Measurements from ENCODE around the gene HDC.

The HDC gene

DNA sequence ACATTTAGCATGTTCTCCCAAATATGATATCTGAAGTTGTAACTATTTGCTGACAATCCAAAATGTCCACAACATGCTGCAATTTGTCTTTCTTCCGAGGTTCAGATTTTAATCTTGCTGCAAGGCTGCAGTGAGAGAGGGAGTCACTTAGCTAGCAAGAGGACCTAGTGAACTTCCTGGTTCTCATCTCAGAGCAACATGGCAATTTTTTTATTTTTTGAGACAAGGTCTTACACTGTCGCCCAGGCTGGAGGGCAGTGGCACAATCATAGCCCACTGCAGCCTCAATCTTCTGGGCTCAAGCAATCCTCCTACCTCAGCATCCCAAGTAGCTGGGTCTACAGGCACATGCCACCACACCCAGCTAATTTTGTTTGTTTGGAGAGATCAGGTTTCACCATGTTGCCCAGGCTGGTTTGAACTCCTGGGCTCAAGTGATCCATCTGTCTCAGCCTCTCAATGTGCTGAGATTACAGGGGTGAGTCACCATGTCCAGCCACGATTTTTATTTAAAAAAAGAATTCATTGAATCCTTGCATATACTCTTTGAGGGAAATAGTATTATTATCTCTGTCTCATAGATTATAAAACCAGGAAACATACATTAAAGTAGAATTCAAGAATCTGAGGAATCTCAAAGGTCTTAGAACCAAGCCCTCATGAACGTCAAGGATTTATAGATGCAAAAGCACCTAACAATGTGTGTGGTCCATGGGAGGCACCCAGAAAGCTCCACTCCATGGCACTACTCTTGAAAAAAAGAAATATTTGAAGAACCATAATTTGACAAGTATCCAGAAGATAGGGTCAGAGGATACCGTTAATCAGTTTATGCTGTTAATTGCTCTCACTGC, 9.1 kb downstream of the HDC start:
- no peak for DNase-seq (ENCODE audit: low read depth in 1 of 2, low spot score in 1 of 2)

DNA sequence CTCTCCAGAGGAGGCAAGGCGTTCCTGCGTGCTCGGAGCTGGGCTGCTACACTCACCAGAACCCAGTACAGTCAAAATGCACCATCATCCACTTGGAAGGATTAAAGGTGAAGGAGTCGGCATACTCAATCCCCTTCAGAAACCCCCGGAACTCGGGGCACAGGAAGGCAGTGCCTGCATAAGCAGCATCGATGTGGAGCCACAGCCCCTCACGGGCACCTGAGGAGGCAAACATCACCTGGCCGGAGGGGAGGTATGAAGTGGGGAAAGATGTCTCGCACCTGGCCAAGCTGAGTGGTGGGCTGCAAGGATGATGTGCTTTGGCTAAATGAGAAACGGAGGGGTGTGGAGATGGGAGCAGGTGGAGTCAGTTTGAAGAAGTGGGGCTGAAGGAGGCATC, 13.0 kb downstream of the HDC start:
- no peak for DNase-seq (ENCODE audit: low read depth in 1 of 2, low spot score in 1 of 2)

GRCh38 chr15:50251638-50252182, 13.8 kb downstream of the HDC start:
- no peak for DNase-seq (ENCODE audit: low read depth in 1 of 2, low spot score in 1 of 2)

DNA sequence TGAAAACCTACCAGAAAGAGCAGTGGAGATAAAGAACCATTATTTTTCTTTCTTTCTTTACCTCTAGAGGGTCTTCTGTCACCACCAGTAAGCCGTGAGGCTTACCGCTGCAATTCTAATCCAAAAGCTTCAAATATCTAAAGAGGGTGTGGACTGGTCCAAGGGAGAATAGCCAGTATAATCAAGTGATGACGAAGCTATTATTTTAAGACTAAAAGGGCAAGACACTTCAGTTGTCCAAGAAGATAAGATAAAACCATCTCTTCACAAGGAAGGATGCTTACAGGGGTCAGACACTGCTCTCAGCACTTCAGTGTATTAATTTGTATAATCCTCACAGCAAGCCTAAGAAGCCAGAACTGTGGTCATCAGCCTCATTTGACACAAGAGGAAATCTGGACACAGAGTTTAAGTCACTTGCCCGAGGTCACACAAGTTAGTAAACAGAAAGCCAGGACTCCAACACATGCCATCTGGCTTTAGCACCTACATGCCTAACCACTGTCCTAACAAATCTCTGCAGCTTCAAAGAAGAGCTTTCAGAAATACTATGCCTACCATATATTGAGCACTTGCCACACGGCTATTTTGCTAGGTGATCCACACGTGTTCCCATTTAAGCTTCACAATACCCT, 14.6 kb downstream of the HDC start:
- DNase-seq (ENCODE audit: low read depth in 1 of 2, low spot score in 1 of 2): no peak

- DNase-seq (ENCODE audit: low read depth in 1 of 2, low spot score in 1 of 2): no peak
These were observed 15.8 kb downstream of the HDC start for GRCh38 chr15:50249704-50250103.

- DNase-seq (ENCODE audit: low read depth in 1 of 2, low spot score in 1 of 2): no peak
These were observed 16.4 kb downstream of the HDC start for GRCh38 chr15:50248994-50249582.

GRCh38 chr15:50247819-50248655, 17.5 kb downstream of the HDC start:
- no peak for DNase-seq (ENCODE audit: low read depth in 1 of 2, low spot score in 1 of 2)

- DNase-seq (ENCODE audit: low read depth in 1 of 2, low spot score in 1 of 2): no peak
These were observed 18.9 kb downstream of the HDC start for GRCh38 chr15:50246631-50247030.

- DNase-seq (ENCODE audit: low read depth in 1 of 2, low spot score in 1 of 2): no peak
These were observed 20.4 kb downstream of the HDC start for GRCh38 chr15:50244959-50245624.

DNA sequence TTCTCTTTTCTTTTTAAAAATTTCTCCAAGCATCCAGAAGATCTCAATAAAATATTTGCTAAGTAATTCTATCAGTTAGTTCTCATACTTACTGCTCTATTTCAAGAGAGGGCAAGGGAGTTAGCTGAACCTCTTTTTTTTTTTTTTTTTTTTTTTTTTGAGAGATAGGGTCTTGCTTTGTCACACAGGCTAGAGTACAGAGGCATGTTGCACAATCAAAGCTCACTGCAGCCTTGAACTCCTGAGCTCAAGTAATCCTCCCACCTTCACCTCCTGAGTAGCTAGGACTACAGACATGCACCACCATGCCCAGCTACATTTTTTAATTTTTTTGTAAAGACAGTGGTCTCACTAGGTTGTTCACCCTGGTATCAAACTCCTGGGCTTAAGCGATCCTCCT, 21.4 kb downstream of the HDC start:
- no peak for DNase-seq (ENCODE audit: low read depth in 1 of 2, low spot score in 1 of 2)

DNA sequence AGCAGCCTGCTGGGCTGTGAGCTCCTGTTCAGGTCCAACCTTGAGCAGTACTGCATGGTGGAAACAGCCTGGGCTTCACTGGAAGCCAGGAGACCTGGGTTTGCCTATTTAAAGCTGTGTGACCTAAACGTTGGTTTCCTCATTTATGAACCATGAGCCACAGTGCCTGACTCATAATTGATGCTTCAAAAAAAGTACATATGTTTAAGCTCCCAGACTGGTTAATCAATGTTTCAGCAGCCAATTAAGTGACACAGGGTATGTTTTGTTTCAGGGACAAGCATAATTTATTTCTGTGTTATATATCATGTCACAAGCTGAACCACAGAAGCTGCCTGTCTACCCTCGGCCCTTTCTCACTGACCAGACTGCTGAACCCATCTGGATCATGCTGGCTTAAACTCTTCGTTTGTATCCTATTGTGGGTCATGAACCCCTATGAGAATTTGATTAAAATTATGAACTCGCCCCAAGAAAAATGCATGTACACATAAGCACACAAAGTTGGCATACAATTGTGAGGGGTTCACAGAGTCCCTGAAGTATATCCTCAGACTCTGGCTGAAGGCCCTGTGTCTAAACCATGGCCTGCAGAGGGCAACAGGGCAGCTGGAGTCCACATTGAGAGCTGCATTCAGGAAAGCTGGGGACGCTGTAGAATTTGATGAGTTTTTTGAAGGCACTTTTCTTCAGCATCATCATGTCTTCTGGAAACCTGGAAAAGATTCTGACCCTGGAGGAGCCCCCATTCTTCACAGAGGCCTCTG, 23.7 kb downstream of the HDC start:
- DNase-seq (ENCODE audit: low read depth in 1 of 2, low spot score in 1 of 2): no peak

GRCh38 chr15:50238255-50238654, 27.3 kb downstream of the HDC start:
- no peak for DNase-seq (ENCODE audit: low read depth in 1 of 2, low spot score in 1 of 2)

GRCh38 chr15:50236433-50236832, 29.1 kb downstream of the HDC start:
- no peak for DNase-seq (ENCODE audit: low read depth in 1 of 2, low spot score in 1 of 2)

GRCh38 chr15:50235794-50236193, 29.7 kb downstream of the HDC start:
- DNase-seq (ENCODE audit: low read depth in 1 of 2, low spot score in 1 of 2): no peak

- no peak for DNase-seq (ENCODE audit: low read depth in 1 of 2, low spot score in 1 of 2)
These were observed 30.8 kb downstream of the HDC start for GRCh38 chr15:50234764-50235163.

DNA sequence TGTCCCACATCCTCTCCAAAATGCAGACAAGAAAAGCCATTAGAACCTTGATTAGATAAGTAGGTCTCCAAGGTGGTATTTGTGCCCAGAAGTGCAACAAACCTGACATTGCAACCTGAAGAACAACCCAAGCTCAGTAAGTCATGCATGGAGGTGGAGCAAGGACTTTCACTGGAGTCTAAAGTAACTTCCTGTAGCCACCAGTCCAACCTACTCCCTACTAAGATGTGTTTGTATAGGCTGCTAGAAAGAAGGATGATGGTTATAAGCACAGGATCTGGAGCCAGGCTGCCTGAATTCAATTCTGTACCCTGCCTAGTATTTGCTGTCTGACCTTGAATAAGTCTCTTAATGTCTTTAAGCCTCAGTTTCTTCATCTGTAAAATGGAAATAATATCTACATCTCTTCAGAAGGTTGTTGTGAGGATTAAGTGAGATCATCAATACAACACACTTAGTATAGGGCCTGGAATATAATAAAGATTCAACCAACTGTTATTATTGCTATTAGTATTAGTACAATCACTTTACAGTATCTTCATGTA, 32.3 kb downstream of the HDC start:
- DNase-seq (ENCODE audit: low read depth in 1 of 2, low spot score in 1 of 2): no peak

- DNase-seq (ENCODE audit: low read depth in 1 of 2, low spot score in 1 of 2): no peak
These were observed 32.7 kb downstream of the HDC start for GRCh38 chr15:50232791-50233190.

DNA sequence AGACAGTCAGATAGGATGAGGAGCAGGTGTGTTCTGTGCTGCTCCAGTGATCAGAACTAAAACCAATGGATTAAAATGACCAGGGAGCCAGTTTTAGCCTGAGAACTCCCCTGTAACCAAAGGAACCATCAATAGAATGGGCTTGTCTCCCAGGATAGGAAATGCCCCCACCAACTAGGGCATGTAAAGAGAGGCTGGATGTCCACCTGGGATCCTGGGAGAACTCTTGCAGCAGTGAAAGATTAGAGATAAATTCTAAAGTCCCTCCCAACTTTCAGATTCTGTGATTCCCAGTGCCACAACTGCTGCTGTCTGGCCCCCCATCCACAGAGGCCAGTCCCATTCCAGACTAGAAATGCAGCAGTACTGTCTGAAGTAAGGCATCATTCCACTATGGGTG, 33.8 kb downstream of the HDC start:
- DNase-seq (ENCODE audit: low read depth in 1 of 2, low spot score in 1 of 2): no peak

DNA sequence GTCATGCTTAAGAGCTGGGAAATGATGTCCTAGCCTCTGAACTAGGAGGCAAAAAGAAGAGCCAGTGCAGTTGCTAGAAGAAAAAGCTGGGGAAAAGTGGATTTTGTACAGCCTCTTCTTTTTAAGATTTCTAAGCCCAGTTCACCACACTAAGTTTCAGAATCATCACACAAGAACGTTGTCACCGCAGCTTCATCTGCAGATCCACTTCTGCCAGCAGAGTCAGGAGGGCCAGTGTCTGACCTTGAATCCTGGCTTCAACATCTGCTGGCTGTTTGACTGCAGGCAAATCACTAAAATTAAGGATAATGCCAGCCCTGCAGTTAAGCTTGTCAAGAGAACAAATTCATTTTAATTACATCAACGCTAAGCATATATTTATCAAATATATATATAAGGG, 36.2 kb downstream of the HDC start:
- no peak for DNase-seq (ENCODE audit: low read depth in 1 of 2, low spot score in 1 of 2)

DNA sequence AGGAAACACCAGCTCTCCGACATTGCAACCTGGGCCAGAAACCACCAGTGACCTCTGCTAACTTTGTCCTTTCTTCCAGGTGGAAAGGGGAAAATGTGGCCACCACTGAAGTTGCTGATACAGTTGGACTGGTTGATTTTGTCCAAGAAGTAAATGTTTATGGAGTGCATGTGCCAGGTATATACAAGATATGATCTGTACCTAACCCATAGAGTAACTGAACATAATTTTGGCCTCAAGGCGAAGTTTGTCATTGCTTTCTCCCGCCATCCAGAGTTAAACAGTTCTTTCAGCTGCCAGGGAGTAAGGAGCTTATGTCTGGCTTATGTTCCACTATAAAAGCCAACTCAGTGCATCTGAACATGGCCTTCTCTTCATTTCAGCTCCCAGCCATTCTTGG, 36.7 kb downstream of the HDC start:
- DNase-seq (ENCODE audit: low read depth in 1 of 2, low spot score in 1 of 2): no peak
